SKM-1 (cell line): ENCODE measurements around the gene MIA2.
"Not testable (repeated sequence)": the region's sequence is repeated elsewhere in the genome, so short reads cannot be mapped to it uniquely, and the experiment has no call there.

Experiments
- DNase-seq: peaks from one replicate; lab custom pipeline; 2025; ENCODE audit not compliant: unreplicated experiment; lab: John Stamatoyannopoulos, UW

The MIA2 gene

DNA sequence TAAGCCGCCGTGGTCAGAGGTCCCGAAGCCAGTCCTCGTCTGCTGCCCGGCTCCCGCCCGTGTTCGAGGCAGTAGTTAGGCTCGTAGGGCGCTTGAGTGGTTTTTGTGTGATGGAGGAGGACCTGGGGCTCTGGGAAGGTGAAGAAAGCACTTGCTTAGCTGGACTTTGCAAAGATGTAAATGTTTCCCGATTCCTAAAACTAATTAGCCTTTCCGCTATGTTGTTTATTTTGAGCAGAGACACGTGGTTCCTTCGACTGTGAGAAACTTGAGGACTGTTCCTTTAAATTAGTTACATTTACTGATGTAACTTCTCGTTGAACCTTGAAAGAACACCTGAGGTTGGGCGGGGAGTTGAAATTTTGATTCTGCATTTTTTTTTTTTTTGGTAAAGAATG, 33.9 kb downstream of the MIA2 start:
- DNase-seq = no peak

DNA sequence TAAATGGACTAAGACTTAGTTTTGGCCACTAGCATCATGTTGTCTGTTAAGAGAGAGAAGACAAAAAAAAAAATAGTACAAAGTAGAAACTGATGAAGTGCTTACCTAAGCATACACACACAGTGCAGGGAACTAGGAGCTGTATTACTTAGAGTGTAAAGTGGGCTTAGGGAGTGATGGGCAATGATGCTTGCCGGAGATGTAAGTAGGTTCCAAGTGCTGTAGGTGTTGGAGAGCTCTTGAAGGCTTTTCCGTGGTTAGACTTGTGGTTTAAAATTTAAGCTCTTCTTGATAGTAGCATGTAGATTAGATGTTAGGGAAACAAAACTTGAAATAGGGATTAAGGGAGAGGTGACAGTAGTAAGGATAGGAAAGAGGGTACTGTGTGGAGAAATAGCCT, 34.7 kb downstream of the MIA2 start:
- no peak for DNase-seq

DNA sequence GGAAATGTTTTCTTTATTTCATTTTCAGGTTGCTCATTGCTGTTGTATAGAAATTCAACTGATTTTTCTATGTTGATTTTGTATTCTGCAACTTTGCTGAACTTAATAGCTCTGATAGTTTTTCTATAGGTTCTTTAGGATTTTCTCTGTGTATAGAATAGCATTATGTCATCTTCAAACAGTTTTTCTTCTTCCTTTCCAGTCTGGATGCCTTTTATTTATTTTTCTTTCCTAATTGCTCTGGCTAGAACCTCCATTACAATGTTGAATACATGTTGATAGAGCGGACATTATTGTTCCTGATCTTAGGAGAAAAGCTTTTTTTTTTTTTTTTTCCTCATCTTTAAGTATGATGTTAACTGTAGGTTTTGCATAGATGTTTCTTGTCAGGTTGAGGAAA, 39.2 kb downstream of the MIA2 start:
- no peak for DNase-seq

DNA sequence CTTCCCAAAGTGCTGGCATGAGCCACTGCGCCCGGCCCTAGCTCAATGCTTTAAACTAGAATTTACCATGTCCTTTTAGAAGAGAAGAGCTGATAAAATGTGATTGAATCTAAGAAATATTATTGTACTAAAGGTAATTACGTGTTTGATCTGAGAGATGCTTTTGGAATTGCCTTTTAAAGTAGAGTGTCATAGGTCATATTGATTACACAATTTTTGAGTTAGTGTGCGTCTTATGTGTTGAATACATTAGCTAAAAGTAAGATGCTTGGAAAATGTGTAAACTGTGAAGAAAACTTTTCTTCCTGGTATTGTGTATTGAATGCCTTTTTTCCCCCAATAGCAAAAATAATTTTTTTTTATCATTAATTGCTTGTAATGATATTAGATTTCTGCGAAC, 41.7 kb downstream of the MIA2 start:
- DNase-seq = no peak

DNA sequence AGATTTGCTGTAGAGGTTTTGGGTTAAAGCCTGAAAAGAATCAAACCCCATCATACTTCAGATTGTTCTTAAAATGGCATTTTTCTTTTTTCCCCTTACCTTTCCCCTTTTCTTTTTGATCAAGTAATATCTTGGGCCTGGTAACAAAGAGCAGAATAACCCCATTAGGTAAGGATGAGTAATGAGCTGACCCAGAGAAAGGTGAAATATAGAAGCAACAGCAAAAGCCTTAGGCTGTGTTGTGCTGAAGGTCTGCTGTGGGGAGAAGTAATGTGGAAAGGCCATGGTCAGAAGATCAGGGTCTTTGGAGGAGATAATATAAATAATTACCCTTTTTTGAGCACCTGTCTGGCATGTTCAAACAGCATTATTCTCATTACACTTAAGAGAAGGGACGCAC, 42.3 kb downstream of the MIA2 start:
- no peak for DNase-seq

DNA sequence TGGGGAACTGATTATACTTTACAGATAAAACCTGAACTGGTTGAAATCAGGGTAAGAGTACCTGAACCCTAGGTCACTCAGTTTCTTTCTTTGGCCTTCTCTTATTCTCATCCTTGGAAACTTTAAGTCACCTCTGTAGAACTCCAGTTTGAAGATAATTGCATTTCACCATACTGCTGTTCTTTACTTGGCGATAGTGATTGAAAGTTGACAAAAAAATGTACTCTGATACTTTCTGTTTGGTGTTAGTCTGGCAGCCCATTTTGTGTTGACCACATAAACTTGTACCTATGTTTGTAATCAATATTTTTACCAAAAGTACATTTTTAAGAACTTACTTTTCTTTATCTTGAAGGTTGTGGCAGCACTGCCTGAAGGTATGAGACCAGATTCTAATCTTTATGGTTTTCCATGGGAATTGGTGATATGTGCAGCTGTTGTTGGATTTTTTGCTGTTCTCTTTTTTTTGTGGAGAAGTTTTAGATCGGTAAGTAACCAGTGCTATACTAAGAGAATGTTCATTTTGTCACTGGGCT, 42.9 kb downstream of the MIA2 start:
- no peak for DNase-seq

DNA sequence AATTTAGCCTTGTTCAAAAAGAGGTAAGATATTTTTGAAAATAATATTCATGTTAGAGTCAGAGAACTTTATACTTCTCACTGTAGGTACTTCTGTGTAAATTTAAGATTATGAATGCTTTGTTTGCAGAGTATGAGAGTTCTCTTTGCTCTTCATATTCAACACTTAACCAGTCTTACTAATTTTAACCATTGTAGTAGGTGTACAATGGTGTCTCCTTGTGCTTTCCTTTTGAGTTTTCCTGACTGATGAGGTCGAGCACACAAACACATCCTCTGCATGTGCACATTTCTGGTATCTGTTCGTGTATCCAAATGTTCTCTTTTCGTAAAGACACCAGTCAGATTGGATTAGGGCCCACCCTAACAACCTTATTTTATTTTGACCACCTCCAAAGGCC, 45.8 kb downstream of the MIA2 start:
- DNase-seq = no peak

DNA sequence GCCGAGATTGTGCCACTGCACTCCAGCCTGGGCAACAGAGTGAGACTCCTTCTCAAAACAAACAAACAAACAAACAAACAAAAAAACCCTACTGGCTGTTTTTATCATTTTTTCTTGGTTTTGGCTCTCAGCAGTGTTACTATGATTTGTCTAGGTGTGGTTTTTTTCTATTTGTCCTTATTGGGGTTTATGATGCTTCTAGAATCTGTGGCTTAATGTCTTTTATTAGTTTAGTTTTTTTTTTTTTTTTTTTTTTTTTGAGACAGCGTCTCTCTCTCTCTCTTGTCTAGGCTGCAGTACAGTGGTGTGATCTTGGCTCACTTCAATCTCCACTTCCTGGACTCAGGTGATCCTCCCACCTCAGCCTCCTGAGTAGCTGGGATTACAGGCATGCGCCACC, 47.0 kb downstream of the MIA2 start:
- DNase-seq = not testable (repeated sequence)

DNA sequence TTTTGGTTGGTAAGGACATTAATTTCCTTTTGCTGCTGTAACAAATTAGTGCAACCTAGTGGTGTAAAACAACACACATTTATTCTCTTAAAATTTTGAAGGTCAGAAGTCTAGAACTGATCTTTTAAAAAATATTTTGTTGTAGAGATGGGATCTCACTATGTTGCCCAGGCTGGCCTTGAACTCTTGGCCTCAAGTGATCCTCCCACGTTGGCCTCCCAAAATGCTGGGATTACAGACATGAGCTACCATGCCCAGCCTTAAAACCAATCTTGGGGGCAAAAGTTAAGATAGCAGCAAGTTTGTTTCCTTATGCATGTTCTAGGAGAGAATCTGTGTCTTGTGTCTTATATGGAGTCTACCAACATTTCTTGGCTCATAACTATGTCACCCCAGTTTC, 55.8 kb downstream of the MIA2 start:
- no peak for DNase-seq

DNA sequence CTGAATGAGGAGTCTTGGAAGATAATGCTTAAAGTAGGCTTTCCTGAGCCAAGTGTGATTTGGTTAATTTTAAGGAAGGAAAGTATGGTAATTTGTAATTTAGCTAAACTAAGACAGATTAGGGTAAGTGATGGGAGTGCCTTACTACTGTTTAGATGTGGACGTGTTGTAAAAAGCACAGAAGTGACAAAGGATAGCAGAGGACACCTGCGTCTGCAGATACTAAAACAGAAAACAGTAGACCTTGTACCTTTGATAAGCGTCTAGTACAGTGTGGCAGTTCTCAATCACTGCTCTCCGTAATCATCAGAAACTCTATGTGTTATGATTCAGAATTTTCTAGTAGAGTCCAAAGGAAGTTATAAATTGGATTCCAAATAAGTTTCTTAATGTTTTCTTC, 58.0 kb downstream of the MIA2 start:
- DNase-seq = no peak

DNA sequence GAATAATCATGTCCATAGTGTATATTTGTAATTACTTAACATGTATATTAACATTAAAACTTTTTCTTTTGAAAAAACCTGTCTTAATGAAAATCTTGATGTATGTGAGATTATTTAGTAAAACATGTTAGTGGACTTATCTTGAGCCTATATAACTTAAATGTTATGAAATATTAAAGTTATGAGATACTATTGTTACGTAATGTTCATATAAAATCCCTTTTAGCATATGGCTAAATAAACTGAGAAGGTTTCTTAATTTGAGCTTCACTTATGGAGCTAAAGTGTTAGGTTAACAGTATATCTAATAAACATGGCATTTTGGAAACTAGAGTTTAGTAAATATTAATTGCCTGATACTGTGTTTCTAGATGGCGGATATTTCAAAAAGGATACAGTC, 59.9 kb downstream of the MIA2 start:
- no peak for DNase-seq

DNA sequence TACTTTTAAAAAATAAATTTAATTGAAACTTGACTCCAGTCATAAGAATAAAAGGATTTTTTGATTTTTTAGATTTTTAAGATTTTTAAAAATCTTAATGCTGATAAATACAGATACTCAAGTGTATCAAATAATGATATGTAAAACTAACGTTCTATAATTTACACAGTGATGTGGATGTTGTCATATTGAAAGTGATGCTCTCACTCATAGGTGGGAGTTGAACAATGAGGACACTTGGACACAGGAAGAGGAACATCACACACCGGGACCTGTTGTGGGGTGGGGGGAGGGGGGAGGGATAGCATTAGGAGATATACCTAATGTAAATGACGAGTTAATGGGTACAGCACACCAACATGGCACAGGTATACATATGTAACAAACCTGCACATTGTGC, 66.7 kb downstream of the MIA2 start:
- DNase-seq = not testable (repeated sequence)

DNA sequence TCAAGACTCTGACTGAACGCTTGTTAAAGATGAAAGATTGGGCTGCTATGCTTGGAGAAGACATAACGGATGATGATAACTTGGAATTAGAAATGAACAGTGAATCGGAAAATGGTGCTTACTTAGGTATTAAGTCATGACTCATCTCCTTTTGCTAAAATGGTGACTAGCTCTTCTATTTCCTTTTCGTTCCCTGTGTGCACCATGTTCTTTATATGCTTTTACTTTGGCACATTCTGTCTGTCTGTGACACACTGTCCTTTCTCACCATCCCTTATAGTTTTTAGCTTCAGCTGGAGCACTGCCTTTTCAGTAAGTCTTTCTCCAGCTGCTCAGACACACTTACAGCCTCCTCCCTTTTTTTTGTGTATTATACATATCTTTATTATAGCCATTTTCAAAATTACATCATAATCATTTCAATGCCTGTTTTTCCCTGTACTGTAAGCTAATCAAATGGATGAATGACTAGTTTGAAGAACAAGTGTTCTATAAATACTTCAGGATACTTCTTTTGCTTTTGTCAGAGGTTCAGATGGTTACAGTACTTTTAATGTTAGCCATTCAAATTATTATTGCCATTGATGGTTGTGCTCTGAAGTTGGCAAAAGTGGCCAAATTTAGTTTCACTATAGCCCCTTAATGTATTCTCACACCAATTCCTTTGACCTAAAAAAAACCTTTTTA, 68.6 kb downstream of the MIA2 start:
- no peak for DNase-seq

DNA sequence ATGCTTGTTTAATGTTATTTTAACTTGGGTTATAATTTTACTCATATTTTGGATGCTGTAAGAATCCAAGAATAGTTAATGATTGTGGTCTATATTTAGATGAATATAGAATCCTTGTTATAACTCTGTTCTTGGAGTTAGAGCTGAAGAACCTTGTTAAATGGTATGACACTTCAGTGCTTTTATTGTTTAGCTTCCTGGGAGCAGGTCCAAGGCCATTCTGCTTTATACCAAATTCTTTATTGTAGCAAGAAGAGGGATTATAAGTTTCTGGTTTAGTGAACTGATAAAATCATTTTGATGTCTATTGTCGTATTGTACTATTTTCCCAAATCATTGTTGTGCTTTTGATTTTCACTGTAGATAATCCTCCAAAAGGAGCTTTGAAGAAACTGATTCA, 69.4 kb downstream of the MIA2 start:
- DNase-seq = no peak

DNA sequence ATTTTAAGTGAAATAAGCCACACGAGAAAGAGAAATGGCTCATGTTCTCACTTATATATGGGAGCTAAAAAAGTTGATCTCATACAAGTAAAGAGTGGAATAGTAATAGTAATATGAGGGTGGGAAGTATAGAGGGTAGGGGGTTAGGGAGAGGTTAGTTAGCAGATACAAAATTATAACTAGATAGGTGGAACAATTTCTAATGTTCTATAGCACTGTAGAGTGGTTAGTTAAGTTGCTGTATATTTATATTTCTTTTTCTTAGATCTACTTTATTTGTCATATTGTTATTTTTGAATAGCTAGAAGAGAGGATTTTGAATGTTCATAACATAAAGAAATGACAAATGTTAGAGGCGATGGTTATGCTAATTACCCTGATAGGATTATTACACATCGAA, 74.1 kb downstream of the MIA2 start:
- DNase-seq = no peak

DNA sequence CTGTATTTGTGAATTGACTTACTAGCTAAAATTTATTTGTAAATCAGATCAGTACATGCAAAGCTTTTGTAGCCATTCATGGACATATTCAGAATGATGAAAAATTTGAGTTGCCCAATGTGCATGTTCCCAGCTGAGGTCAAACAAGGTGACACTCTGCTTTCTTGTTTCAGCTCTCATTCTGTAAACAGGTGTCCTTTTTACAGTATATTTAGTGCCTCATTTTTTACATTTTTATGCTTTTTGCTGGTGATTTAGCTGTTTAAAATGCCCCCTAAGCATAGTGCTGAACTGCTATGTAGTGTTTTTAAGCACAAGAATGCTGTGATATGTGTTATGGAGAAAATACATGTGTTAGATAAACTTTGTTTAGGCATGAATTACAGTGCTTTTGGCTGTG, 76.3 kb downstream of the MIA2 start:
- no peak for DNase-seq

DNA sequence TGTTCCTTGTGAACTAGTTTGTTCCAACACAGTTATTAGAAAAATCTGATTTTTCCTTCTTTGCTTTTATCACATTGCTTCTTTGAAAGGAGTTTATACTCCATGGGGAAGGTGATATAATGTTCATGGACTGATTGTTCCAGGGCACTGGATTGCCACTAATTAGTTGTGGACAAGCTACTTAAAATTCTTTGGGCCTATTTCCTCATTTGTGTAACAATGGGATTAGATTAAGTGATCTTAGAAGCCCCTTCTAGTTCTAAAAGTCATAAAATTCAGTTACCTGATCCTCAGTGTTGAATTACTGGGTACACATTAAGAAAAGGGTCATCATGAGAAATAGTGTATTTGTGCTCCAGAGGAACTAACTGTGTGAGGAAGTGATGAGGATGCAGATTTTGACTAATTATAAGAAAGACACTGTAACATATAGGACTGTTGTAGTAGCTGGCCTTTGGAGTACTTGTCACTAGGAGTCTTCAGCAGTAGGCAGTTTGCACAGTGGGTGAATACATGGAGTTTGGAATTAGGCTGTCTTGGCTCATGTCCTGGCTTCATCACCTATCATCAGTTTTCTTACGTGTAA, 82.2 kb downstream of the MIA2 start:
- no peak for DNase-seq

DNA sequence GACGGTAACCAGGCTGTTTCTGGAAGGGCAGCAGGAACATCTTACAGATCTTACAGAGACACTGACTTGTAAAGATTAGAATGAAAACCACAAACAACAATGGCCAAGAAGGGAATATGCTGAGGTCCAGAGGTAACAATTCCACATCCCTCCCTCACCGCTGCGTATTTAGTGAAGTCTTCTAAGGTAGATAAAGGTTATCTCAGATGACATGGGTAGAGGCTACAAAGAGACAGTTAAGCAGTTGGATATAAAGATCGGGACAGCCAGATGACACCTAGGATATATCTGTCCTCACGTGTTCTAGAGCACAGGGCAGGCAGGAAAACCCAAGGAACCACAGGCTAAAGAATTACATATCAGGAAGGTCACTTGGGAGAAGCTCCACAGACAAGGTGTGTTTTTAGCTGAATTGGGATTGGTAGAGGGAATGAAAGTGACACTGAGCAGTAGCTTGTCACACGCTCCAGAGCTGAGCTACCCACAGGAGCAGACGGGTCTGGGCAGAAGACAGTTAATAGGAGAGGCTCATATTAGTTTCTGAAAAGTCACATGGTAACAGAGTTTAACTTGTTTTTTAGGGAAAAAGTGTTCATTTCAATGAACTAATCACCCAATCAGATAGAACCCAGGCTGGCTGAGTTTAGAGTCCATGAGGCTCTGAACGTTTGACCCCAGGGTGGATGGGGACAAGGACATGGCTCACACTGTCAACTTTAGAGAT, 83.3 kb downstream of the MIA2 start:
- no peak for DNase-seq

DNA sequence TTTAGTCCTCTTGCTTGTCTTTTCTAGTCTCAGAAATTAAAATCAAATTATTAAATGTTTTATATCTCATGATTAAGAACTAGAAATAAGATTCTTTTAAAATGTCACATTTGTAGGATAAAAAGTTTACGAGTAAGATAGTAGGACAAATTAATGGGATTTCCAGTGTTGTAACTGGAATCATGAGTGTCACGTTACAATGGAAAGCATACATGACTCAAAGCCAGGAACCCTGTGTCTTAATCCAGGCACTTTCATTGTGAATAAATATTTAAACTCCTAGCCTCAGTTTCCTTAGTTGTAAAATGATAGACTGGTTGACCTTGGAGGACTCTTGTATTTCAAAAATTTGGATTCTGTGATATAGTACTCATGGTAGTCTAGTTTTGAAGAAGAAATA, 84.9 kb downstream of the MIA2 start:
- no peak for DNase-seq

DNA sequence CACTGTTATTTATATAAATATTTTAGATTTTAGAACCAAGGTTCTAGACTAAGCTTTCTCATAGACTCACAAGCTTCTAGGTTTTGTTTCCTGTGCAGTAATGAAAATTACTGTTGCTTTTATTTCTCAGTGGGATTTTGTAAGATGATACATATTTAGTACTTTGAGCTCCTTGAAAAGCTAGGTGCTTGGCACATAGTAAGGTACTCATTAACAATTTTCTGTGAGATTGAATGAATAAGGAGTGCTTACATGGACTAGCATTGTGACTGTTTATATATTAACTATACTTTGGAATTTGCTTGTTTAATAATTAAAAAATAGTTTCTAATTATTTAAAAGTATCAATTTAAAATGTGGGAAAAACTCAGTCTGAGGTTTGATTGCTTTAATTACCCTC, 85.7 kb downstream of the MIA2 start:
- DNase-seq = no peak

DNA sequence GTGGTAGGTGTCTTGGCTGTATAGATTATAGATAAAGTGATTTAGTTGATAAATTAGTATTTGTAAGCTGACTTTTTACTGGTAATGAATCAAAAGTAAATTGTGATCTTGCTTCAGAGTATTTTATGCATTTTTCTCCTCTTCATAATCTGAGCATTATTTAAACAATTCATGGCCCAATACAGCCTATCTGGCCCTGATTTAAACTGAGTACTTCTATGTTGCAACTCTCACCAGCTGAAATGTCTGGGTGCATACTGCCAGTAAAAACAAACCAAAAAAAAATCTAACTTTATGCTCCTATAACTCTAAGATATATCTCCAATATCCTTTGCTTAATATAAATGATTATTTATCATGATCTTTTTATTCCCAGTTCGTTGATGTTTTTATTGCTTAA, 86.6 kb downstream of the MIA2 start:
- DNase-seq = no peak

DNA sequence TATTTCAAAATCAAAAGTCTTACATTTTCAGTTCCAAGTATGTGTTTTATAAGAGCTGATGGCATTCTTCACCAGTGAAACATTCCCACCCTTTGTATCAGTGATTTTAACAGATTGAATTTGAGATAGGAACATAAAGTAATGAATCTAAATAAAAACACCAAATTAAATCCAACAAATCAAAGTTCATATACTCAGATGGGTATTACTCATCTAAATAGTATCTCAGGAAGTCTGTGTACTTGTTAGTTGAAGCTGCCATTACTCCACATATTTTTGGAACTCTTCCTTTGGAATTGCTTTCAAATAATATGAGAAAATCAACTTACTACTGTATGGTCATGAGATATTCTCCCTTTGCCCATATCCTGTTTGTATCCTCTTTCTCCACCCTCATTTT, 89.1 kb downstream of the MIA2 start:
- no peak for DNase-seq
